Adipocyte (in vitro differentiated cells): ENCODE results near the gene HDAC7.
A peak's percentile ranks its signal among the peaks of the same experiment; 100 is the strongest.

ENCODE experiments used
- DNase-seq: peaks from one replicate; pipeline ENCODE4 v3.0.0-alpha.2; 2015; ENCODE audit warnings: low read depth
- H3K27me3 ChIP-seq: replicated peaks from 2 replicates; pipeline ENCODE4 v1.7.0; 2013; ENCODE audit warnings: mild to moderate bottlenecking, low read length, moderate library complexity; ENCODE audit not compliant: control insufficient read depth, insufficient read depth
- H3K36me3 ChIP-seq: 2 replicates; pipeline ENCODE4 v1.7.0; 2013; ENCODE audit warnings: low read length, mild to moderate bottlenecking, moderate library complexity; ENCODE audit not compliant: control insufficient read depth, insufficient read depth, severe bottlenecking
- H3K4me1 ChIP-seq: 2 replicates; pipeline ENCODE4 v1.7.0; 2013; ENCODE audit warnings: mild to moderate bottlenecking, low read length, moderate library complexity; ENCODE audit not compliant: control insufficient read depth, insufficient read depth
- H3K4me3 ChIP-seq: 2 replicates; pipeline ENCODE4 v1.7.0; 2013; ENCODE audit warnings: mild to moderate bottlenecking, low read length, moderate library complexity
- H3K9ac ChIP-seq: 2 replicates; pipeline ENCODE4 v1.7.0; 2013; ENCODE audit warnings: mild to moderate bottlenecking, low read length, moderate library complexity
- H3K9me3 ChIP-seq: 2 replicates; pipeline ENCODE4 v1.7.0; 2013; ENCODE audit warnings: mild to moderate bottlenecking, low read length, moderate library complexity; ENCODE audit not compliant: control insufficient read depth

Gene HDAC7

GRCh38 chr12:47779943-47780504, 39.7 kb downstream of the HDAC7 start:
- no peak for DNase-seq
- peaks cover 35% of the 10 kb centered on the region for H3K4me1 ChIP-seq
- H3K27me3 ChIP-seq = no peaks in the 10 kb centered on the region
- no peaks in the 10 kb centered on the region for H3K9me3 ChIP-seq
- H3K36me3 ChIP-seq = peaks cover 35% of the 10 kb centered on the region
- H3K9ac ChIP-seq = peak overlapping the region; percentile 42
- no peak overlapping the region for H3K4me3 ChIP-seq

- DNase-seq = peak; percentile 94
- no peaks in the 10 kb centered on the region for H3K9me3 ChIP-seq
- peak overlapping the region; percentile 76 for H3K9ac ChIP-seq
- peaks cover 42% of the 10 kb centered on the region for H3K4me1 ChIP-seq
- H3K36me3 ChIP-seq = peaks cover 29% of the 10 kb centered on the region
- H3K27me3 ChIP-seq = no peaks in the 10 kb centered on the region
- H3K4me3 ChIP-seq = no peak overlapping the region
Observed at GRCh38 chr12:47779301-47779942, 40.3 kb downstream of the HDAC7 start.

GRCh38 chr12:47778881-47779280, 40.8 kb downstream of the HDAC7 start:
- H3K4me3 ChIP-seq = no peak overlapping the region
- H3K9ac ChIP-seq = peak overlapping the region; percentile 76
- no peaks in the 10 kb centered on the region for H3K27me3 ChIP-seq
- no peak for DNase-seq
- peaks cover 46% of the 10 kb centered on the region for H3K4me1 ChIP-seq
- peaks cover 24% of the 10 kb centered on the region for H3K36me3 ChIP-seq
- H3K9me3 ChIP-seq = no peaks in the 10 kb centered on the region

GRCh38 chr12:47777741-47778558, 41.8 kb downstream of the HDAC7 start:
- H3K36me3 ChIP-seq = peaks cover 15% of the 10 kb centered on the region
- H3K4me1 ChIP-seq = peaks cover 48% of the 10 kb centered on the region
- no peaks in the 10 kb centered on the region for H3K27me3 ChIP-seq
- H3K9ac ChIP-seq = peak overlapping the region; percentile 76
- DNase-seq = no peak
- no peaks in the 10 kb centered on the region for H3K9me3 ChIP-seq
- H3K4me3 ChIP-seq = no peak overlapping the region

GRCh38 chr12:47777151-47777550, 42.6 kb downstream of the HDAC7 start:
- H3K4me1 ChIP-seq = peaks cover 48% of the 10 kb centered on the region
- no peak for DNase-seq
- no peaks in the 10 kb centered on the region for H3K27me3 ChIP-seq
- H3K9me3 ChIP-seq = no peaks in the 10 kb centered on the region
- H3K36me3 ChIP-seq = peaks cover 7% of the 10 kb centered on the region
- H3K4me3 ChIP-seq = no peak overlapping the region
- peak overlapping the region; percentile 76 for H3K9ac ChIP-seq

GRCh38 chr12:47776471-47777143, 43.1 kb downstream of the HDAC7 start:
- no peak overlapping the region for H3K4me3 ChIP-seq
- H3K9ac ChIP-seq = peak overlapping the region; percentile 76
- peaks cover 1% of the 10 kb centered on the region for H3K36me3 ChIP-seq
- H3K9me3 ChIP-seq = no peaks in the 10 kb centered on the region
- peak; percentile 73 for DNase-seq
- no peaks in the 10 kb centered on the region for H3K27me3 ChIP-seq
- peaks cover 48% of the 10 kb centered on the region for H3K4me1 ChIP-seq

GRCh38 chr12:47775100-47775911, 44.4 kb downstream of the HDAC7 start:
- no peak for DNase-seq
- Histone ChIP-seq H3K27me3 (no peaks in the 10 kb centered on the region), H3K9me3 (no peaks in the 10 kb centered on the region), H3K36me3 (no peaks in the 10 kb centered on the region), H3K4me1 (peaks cover 49% of the 10 kb centered on the region), H3K4me3 (no peak overlapping the region), H3K9ac (peak overlapping the region; percentile 43)

- peaks cover 52% of the 10 kb centered on the region for H3K4me1 ChIP-seq
- H3K36me3 ChIP-seq = no peaks in the 10 kb centered on the region
- no peaks in the 10 kb centered on the region for H3K27me3 ChIP-seq
- peak overlapping the region; percentile 43 for H3K9ac ChIP-seq
- no peak overlapping the region for H3K4me3 ChIP-seq
- DNase-seq = no peak
- H3K9me3 ChIP-seq = no peaks in the 10 kb centered on the region
Observed at GRCh38 chr12:47774663-47775062, 45.0 kb downstream of the HDAC7 start.

- H3K36me3 ChIP-seq = no peaks in the 10 kb centered on the region
- no peaks in the 10 kb centered on the region for H3K27me3 ChIP-seq
- no peaks in the 10 kb centered on the region for H3K9me3 ChIP-seq
- H3K4me3 ChIP-seq = peak overlapping the region; percentile 87
- no peak for DNase-seq
- peak overlapping the region; percentile 86 for H3K9ac ChIP-seq
- H3K4me1 ChIP-seq = peaks cover 52% of the 10 kb centered on the region
Observed at GRCh38 chr12:47773858-47774580, 45.7 kb downstream of the HDAC7 start.
